Bone marrow (tissue), 2 donors: ENCODE data around the gene DEPP1.

ENCODE experiments used
- DNase-seq, 2 donors: peaks; one replicate each; lab custom pipeline; 2025; lab: John Stamatoyannopoulos, UW

Gene DEPP1

GRCh38 chr10:44993226-44993921 lies 14.8 kb upstream of the DEPP1 start:
- no peak for DNase-seq

- DNase-seq, result no peak
These were observed 14.2 kb upstream of the DEPP1 start for GRCh38 chr10:44992732-44993225.

- DNase-seq, result no peak
These were observed 13.6 kb upstream of the DEPP1 start for GRCh38 chr10:44992070-44992731.

- DNase-seq, result no peak
These were observed 13.0 kb upstream of the DEPP1 start for GRCh38 chr10:44991571-44991970.

DNA sequence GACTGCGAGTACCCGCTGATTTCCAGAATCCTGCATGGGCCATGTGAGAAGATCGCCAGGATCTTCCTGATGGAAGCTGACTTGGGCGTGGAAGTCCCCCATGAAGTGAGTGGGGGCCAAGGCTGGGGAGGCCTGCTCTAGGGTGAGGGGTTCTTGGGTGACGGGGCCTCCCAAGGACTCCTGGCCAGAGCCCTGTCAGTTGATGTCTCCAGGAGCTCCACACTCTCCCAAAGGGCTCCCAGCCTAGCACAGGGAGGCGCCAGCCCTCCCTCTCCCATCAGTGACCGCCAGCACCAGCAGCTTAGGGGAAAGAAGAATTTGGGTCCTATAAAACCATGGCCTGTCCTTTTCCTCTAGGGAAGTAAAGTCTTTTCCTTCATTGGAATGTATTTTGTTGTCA lies 12.4 kb upstream of the DEPP1 start:
- no peak for DNase-seq

- DNase-seq, result peak in 1 of 2 donors; percentile 51
These were observed 11.7 kb upstream of the DEPP1 start for GRCh38 chr10:44990302-44990655.

DNA sequence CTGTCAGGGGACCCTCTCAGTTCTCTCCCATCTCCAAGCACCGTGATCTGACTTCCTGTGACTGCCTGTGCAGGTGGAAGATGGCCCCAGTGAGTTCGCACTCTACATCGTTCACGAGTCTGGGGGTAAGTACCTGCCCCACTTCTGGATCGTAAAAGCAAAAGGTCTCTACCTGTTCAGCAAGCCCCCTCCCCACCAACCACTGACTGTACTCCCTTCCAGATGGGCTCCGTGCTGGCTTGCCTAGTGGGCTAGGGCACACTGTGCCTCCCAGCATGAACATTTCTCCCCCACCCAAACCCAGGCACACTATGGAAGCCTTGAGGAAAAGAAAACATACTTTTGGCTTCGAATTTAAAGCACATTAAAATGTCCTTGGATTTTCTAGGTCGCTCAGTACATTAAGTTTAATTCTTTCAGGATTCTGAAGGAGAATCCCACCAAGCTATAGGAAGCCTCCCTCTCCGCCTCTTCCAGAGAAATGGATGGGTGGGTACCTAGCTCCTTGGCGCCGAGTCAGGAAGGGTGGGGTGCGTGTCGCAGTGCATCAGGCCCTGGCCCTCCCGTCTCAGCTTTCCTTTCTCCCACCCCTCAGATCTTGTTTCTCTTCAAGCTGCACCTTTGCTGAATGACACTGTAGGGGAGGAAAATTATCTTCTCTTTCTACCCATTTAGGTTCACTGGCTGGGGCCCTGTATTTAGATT lies 11.1 kb upstream of the DEPP1 start:
- no peak for DNase-seq

DNA sequence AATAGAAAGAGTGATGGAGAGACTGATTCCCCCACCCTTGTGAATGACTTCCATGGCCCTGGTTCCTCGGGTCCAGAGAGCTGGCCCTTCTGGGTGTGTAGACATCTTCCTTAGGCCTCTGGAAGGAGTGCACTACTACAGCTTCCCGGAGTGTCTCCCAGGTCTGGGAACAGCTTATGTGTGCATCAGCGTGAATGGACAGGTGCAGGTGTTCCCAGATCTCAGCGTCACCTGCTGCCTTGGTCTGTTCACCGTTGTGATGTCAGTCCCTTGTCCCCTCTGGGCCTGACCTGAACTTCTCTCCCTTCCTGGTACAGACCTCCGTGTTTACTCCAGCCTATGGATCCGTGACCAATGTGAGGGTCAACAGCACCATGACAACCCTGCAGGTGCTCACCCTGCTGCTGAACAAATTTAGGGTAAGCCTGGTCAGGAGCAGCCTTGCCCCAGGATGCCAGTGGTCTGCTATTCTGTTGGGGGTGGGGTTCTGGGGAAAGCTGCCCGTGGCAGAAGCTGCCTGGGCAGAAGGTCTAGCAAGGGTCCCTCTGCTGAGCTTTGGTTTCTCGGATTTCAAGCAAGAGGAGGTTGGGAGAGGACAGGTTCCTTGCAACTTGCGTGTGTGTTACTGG lies 10.5 kb upstream of the DEPP1 start:
- DNase-seq, result no peak

DNA sequence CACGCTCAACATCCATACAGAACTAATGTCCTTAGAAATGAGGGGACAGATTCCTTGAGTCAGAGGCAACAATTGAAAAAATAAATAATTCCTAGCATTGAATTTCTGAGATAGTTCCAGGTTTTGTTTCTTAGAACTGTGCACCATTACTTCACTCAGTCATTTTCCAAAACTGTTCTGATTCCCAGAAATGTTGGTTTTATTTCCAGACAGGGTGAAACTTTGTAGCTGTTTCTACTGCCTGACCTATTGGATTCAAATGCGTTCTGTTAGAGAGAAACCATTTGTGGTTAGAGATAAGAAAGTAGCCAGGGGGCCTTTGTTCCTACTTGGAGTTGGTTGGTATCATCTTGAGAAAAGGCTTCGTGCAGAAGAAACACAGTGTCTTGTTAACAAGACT lies 8.1 kb upstream of the DEPP1 start:
- DNase-seq, result no peak

DNA sequence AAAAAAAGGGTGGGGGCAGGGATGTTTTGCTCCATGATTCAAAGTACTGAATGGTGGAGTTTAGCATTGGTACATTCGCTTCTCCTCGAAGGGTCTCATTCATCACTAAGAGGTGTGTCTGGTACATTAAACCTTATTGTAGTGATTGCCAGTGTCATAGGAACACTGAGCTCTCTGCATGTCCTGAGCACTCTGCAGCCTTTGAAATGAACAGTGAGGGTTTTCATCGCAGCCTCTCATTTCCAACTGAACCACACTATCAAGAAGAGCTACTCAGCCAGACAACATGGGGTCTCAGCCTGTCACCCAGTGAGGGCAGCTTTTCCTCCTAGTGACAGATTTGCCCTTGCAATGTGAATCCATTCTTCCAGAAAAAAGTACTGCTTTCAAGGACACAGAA lies 7.6 kb upstream of the DEPP1 start:
- no peak for DNase-seq

DNA sequence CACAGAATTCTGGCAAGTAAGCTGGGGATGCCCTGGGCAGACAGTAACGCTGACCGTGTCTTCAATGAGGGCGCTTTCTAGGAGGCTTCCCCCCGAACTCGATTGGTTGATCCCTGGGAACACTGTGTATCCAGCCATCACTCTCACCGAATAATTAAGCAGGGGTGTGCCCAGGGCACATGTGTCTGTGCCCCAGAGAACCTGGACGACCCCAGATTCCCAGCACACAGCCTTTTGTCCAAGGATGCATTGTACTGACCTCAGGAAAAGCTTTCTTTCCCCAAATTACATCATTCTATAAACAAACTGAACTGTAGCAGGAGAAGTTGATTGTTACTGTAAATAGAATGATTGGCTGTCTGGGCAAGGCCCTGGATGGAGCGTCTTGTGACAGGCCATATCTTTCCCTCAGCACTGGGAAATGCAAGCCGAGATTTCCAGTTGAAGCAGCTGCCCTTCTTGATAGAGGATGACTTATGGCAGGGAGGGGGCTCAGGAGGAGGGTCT lies 6.6 kb upstream of the DEPP1 start:
- no peak for DNase-seq

DNA sequence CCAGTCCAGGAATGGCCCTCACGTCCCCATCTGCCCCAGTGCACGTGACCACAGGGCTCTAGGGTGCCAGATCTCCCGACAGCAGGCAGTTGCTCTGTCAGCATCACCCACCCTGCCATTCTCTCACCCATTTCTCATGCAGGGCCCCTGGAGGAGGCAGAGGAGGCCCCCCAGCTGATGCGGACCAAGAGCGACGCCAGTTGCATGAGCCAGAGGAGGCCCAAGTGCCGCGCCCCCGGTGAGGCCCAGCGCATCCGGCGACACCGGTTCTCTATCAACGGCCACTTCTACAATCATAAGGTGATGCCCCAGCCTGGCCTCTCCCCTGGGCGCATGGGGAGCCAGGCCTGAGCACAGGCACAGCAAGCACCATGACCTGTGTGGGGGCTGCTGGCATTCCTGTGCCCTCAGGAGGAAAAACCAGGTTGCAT lies 6.1 kb upstream of the DEPP1 start:
- DNase-seq, result no peak

GRCh38 chr10:44983895-44984278 lies 5.3 kb upstream of the DEPP1 start:
- DNase-seq, result no peak

DNA sequence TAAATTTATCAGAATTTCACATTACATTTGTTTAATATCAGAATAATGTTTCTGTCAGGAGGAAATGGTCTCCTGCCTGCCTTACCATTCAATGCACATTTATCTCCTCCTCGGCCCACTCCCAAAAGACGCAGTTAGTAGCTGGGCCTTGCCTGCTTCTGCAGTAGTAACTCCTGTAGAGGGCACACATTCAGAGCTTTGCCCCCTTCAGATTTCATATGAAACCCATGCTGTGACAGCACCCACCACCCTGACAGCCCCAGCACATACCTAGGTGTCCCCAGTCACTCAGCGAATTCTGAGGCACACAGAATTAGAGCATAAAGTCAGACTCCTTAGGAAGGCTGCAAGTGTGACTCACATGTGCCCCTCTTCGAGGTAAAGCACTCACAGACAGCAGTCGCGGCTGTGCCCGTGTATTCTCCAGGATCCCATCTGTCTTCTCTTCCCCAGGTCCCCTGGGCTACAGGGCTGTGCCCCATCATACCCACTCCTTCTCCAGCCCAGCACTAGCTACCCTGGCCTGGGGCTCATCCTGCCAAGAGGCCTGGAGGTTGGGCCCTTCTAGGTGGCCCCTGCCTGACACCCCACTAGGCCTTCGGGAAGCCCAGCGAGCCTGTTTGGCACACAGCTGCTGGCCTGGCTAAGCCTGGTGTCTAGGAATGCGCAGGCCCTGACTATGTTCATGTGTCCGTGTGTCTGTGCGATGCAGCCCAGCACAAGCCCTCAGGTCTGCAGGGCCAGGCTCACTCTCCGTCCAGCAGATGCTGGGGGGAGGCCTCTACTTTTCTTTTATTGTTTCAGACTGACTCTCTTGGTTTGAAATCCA lies 4.7 kb upstream of the DEPP1 start:
- no peak for DNase-seq

DNA sequence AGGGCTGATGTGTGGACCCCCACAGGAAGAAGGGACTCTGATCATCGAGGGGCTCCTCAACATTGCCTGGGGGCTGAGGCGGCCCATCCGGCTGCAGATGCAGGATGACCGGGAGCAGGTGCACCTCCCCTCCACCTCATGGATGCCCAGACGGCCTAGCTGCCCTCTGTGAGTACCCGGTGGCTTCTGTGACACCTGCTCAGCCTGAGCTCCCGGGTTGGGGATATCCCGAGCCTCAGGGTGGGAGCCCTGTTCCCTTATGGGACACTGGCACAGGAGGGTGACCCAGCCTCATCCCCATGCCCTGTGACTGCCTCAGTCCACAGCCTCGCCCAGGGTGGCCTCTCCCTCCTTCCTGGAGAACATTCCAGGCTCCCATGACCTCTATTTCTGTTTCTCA lies 3.9 kb upstream of the DEPP1 start:
- no peak for DNase-seq

- DNase-seq, result no peak
These were observed 3.5 kb upstream of the DEPP1 start for GRCh38 chr10:44982114-44982460.

DNA sequence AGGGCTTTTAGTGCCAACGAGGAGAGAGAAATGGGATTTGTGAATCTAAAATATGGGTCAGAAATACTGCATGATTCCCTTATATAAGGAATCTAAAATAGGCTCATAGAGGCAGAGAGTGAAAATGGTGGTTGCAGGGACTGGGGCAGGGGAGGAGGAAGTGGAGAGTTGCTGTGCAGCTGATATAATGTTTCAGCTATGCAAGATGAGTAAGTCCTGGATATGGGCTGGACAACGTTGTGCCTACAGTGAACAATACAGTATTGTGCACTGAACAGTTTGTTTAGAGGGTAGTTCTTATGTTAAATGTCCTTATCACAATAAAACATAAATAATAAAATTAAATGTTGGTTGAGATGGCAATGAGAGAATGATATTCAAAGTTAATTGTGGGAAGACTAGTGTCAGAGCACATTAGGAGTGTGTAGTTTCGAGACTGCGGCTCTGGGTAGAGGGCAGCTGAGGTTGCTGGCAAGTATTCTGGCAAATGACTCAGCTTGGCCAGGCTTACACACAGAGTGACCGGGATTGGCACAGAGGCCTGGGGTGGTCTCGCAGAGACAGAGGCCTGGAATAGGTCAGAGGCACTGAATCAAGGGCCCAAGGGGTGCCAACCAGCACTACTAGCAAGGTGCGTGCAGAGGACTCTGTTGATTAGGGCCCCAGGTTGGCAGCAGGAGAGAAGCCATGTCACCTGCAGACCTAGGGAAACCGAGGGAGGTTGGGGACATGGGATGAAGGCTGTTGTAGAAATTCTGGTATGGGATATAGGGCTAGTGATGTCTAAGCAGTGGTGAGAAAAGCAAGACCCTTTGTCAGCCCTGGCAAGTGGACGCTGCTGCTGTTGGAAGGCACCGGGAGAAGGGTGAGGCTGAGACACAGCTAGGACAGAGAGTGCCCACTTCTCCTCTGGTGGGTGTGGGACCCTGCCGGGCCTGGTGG lies 2.8 kb upstream of the DEPP1 start:
- DNase-seq, result peak in 1 of 2 donors; percentile 60

DNA sequence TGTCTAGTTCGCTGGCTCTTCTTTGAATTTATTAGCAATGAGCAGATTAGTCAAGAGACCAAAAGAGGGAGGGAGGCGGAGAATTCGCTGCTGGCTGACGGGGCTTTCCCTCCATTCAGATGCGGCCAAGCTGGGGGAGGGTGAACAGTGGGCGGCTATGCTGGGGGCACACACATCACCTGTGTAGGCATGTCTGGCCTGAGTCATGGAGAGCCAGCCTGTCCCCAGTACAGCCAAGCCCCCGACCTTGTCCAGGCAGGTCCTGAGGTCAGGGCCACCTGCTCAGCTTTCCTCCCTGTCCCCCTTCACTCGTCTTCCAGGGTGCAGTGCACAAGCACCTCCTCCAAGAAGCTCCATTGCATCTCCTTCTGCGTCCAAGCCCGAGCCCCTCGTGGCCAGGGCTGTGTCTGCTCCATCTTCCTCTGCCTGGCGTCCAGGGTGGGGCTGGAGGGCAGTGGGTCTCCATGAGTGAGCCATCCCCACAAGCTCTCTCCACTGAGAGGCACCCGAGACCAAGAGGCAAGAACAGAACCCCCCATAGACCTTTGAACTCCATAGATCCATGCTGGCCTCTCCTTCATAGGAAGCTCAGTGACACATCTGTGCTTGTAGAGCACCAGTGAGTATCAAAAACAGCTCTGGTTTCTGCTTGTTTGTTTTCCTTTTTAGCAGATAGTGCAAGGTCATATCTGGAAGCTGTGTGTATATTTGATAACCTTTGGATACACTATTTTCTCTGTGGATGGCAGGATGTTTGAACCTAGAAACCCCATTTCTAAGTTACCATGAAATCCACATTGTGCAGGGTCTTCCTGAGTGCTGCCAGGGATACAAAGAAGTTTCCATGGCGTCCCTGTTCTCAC lies 1.9 kb upstream of the DEPP1 start:
- no peak for DNase-seq
